GM21390 (cell line): ENCODE results near the gene TPCN2.
"Not testable (repeated sequence)": the region's sequence is repeated elsewhere in the genome, so short reads cannot be mapped to it uniquely, and the experiment has no call there.

Source experiments
- ATAC-seq: cut with Tn5 transposase; IDR thresholded peaks from one replicate; pipeline ENCODE4 v1.9.1; 2021; ENCODE audit not compliant: unreplicated experiment

The TPCN2 gene

GRCh38 chr11:69048694-69049489 is at the start of gene TPCN2:
Gene TPCN2, plus strand, starts transcription at chr11:69048932. Its CDS starts 66 bp downstream, at chr11:69048998.
- peak; percentile 86 for ATAC-seq

GRCh38 chr11:68999093-68999747 is 49.5 kb upstream of the TPCN2 start:
- ATAC-seq = no peak

GRCh38 chr11:68999748-69000355 is 48.9 kb upstream of the TPCN2 start:
- not testable (repeated sequence) for ATAC-seq

GRCh38 chr11:69000391-69000790 is 48.3 kb upstream of the TPCN2 start:
- no peak for ATAC-seq

- no peak for ATAC-seq
These were observed 47.9 kb upstream of the TPCN2 start for GRCh38 chr11:69000831-69001242.

GRCh38 chr11:69001243-69002081 is 47.3 kb upstream of the TPCN2 start:
- ATAC-seq = no peak

- no peak for ATAC-seq
These were observed 46.6 kb upstream of the TPCN2 start for GRCh38 chr11:69002110-69002569.

- ATAC-seq = no peak
These were observed 46.0 kb upstream of the TPCN2 start for GRCh38 chr11:69002570-69003231.

GRCh38 chr11:69003301-69003865 is 45.3 kb upstream of the TPCN2 start:
- ATAC-seq = no peak

- no peak for ATAC-seq
These were observed 44.8 kb upstream of the TPCN2 start for GRCh38 chr11:69003866-69004367.

- ATAC-seq = no peak
These were observed 44.1 kb upstream of the TPCN2 start for GRCh38 chr11:69004411-69005182.

- no peak for ATAC-seq
These were observed 43.5 kb upstream of the TPCN2 start for GRCh38 chr11:69005183-69005630.

- ATAC-seq = no peak
These were observed 42.9 kb upstream of the TPCN2 start for GRCh38 chr11:69005631-69006368.

- no peak for ATAC-seq
These were observed 41.9 kb upstream of the TPCN2 start for GRCh38 chr11:69006816-69007215.

- no peak for ATAC-seq
These were observed 40.8 kb upstream of the TPCN2 start for GRCh38 chr11:69007975-69008381.

- no peak for ATAC-seq
These were observed 39.8 kb upstream of the TPCN2 start for GRCh38 chr11:69008737-69009440.

GRCh38 chr11:69009441-69010211 is 39.1 kb upstream of the TPCN2 start:
- ATAC-seq = no peak
